ENCODE data around the gene CMTR1.

CMTR1 gene

DNA sequence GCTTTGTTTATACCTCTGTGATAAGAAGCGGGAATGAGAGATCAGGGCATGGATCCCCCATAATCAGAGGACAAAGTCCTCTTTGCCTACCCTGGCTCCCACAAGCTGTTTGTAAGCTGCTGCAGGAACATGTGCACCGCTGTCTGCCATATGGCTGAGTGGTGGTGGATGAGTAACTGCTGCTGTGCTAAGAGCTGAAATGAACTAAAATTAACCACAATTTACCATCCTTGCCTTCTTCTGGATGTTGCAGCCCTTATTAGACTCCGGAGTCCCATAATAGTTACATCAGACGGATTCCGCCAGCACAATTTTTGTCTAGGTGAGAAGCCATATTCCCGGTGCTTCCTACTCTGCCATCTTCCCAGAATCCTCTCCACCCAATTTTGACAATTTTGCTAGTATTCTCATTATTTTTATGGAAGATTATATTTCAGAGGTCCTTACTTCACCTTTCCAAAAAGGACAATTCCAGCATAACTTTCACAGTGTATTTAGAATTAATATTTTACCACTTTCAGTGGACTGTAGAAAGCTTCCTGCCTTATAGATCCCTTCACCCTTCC is 6.0 kb upstream of the CMTR1 start:
- no peak for DNase-seq
- Histone ChIP-seq H3K36me3 (replicated peaks) (no peaks in the 10 kb centered on the region), H3K4me3 (ENCODE audit: low read depth, low read length) (no peak overlapping the region), H3K27ac (no peak overlapping the region), H3K27me3 (replicated peaks) (no peaks in the 10 kb centered on the region)
- TF ChIP-seq, protein P1, sequence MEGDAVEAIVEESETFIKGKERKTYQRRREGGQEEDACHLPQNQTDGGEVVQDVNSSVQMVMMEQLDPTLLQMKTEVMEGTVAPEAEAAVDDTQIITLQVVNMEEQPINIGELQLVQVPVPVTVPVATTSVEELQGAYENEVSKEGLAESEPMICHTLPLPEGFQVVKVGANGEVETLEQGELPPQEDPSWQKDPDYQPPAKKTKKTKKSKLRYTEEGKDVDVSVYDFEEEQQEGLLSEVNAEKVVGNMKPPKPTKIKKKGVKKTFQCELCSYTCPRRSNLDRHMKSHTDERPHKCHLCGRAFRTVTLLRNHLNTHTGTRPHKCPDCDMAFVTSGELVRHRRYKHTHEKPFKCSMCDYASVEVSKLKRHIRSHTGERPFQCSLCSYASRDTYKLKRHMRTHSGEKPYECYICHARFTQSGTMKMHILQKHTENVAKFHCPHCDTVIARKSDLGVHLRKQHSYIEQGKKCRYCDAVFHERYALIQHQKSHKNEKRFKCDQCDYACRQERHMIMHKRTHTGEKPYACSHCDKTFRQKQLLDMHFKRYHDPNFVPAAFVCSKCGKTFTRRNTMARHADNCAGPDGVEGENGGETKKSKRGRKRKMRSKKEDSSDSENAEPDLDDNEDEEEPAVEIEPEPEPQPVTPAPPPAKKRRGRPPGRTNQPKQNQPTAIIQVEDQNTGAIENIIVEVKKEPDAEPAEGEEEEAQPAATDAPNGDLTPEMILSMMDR (IDR thresholded peaks at IDR 0.05; ENCODE audit: low read depth, low read length, missing control alignments): no peak
- in situ Hi-C loops (cut with HindIII; ENCODE audit: low pct_ligation_motif_present, low sequenced_read_pairs): no loop called here

DNA sequence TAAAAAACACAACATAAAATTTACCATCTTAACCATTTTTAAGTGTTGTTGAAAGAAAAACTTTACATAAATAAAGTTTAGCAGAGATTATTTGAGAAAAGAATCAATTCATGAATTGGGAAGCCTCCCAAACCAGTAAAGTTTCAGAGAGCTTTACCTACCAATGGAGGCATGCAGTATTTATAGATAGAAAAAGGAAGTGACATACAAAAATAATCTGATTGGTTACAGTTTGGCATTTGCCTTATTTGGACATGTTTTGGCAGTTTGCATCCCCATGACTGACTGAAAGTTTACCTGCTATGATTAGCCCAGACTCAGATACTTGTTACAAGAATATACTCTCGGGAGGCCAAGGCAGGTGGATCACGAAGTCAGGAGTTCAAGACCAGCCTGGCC is 3.7 kb upstream of the CMTR1 start:
- TF ChIP-seq, protein P1 (IDR thresholded peaks at IDR 0.05; ENCODE audit: low read depth, low read length, missing control alignments): no peak
- Histone ChIP-seq H3K27ac (no peak overlapping the region), H3K27me3 (replicated peaks) (no peaks in the 10 kb centered on the region), H3K4me3 (ENCODE audit: low read depth, low read length) (no peak overlapping the region), H3K36me3 (replicated peaks) (no peaks in the 10 kb centered on the region)
- in situ Hi-C loops (cut with HindIII; ENCODE audit: low pct_ligation_motif_present, low sequenced_read_pairs): no loop called here
- no peak for DNase-seq

GRCh38 chr6:37432590-37432915 is 468 bp upstream of the CMTR1 start:
- Histone ChIP-seq H3K27me3 (replicated peaks) (no peaks in the 10 kb centered on the region), H3K4me3 (ENCODE audit: low read depth, low read length) (peak overlapping the region; percentile 84), H3K36me3 (replicated peaks) (peaks cover 10% of the 10 kb centered on the region), H3K27ac (peak overlapping the region; percentile 80)
- DNase-seq: no peak
- in situ Hi-C loops (cut with HindIII; ENCODE audit: low pct_ligation_motif_present, low sequenced_read_pairs): no loop called here
- TF ChIP-seq, protein P1 (IDR thresholded peaks at IDR 0.05; ENCODE audit: low read depth, low read length, missing control alignments): no peak

- DNase-seq: peak; percentile 5
- in situ Hi-C loops (cut with HindIII; ENCODE audit: low pct_ligation_motif_present, low sequenced_read_pairs): no loop called here
- Histone ChIP-seq H3K27me3 (replicated peaks) (no peaks in the 10 kb centered on the region), H3K4me3 (ENCODE audit: low read depth, low read length) (peak overlapping the region; percentile 84), H3K27ac (peak overlapping the region; percentile 80), H3K36me3 (replicated peaks) (peaks cover 14% of the 10 kb centered on the region)
- TF ChIP-seq, protein P1 (IDR thresholded peaks at IDR 0.05; ENCODE audit: low read depth, low read length, missing control alignments): no peak
Measured at GRCh38 chr6:37433657-37434271, 743 bp downstream of the CMTR1 start.

DNA sequence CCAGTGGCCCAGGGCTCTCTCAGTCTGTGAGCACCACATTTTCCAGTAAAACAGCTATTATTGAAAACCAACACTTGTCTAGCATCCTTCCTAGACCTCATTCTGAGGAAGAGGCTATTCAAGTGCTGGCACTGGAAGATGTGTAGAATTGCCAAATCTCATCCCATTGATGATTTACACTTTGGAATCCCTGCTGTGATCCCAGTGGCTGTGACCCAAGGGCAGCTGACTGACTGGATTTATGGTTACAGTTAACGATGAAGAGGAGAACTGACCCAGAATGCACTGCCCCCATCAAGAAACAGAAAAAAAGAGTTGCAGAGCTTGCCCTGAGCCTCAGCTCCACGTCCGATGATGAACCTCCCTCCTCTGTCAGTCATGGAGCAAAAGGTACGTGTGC is 2.4 kb downstream of the CMTR1 start:
- DNase-seq: no peak
- H3K4me3 ChIP-seq (ENCODE audit: low read depth, low read length): no peak overlapping the region
- in situ Hi-C loops (cut with HindIII; ENCODE audit: low pct_ligation_motif_present, low sequenced_read_pairs): no loop called here
- no peaks in the 10 kb centered on the region for H3K27me3 ChIP-seq (replicated peaks)
- TF ChIP-seq, protein P1 (IDR thresholded peaks at IDR 0.05; ENCODE audit: low read depth, low read length, missing control alignments): no peak
- no peak overlapping the region for H3K27ac ChIP-seq
- peaks cover 14% of the 10 kb centered on the region for H3K36me3 ChIP-seq (replicated peaks)

- TF ChIP-seq, protein P1 (IDR thresholded peaks at IDR 0.05; ENCODE audit: low read depth, low read length, missing control alignments): peak; percentile 18
- in situ Hi-C loops (cut with HindIII; ENCODE audit: low pct_ligation_motif_present, low sequenced_read_pairs): no loop called here
- DNase-seq: no peak
- H3K4me3 ChIP-seq (ENCODE audit: low read depth, low read length): no peak overlapping the region
- H3K27ac ChIP-seq: no peak overlapping the region
- peaks cover 14% of the 10 kb centered on the region for H3K36me3 ChIP-seq (replicated peaks)
- H3K27me3 ChIP-seq (replicated peaks): no peaks in the 10 kb centered on the region
Measured at GRCh38 chr6:37435816-37436215, 2.8 kb downstream of the CMTR1 start.
